C1 segment of cervical spinal cord (tissue), 14 donors: ENCODE measurements around the gene STX7.

Experiments
- DNase-seq, 14 donors: peaks; one replicate each; lab custom pipeline; 2025; lab: John Stamatoyannopoulos, UW

Gene STX7

DNA sequence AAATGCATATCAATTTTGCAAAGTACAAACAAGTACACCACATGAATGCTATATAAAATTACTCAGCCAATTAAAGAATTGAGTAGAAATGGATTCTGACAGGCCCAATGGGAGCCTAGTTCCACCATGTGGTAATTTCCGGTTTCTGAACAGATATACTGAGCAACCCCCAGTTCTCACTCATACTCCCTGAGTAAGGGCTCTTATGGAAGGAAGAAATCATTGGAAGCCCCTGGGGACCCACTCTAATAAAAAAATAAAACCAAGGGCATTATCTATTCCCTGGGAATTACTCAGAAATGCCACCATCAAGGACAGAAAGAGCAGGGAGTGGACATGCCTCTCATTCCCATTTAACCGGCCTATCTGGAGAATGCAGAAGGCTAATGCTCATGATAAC is 34.6 kb downstream of the STX7 start:
- DNase-seq, result no peak

DNA sequence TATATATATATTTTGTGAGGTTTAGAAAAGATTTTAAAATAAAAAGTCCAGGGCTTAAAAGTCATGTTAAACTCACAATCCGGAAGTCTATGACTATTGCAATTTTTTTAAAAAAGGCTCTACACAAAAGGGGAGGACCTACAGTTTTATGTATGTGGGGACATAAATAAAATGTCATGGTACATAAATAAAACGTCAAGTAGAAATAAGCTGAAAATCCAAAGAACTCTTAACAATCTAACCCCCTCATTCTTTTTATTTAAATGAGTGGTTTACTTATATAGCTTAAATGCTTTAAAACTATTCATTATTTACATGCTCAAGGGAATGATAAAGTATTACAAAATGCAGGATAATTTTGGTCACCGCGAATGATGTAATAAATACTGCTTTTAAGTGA is 36.2 kb downstream of the STX7 start:
- no peak for DNase-seq

DNA sequence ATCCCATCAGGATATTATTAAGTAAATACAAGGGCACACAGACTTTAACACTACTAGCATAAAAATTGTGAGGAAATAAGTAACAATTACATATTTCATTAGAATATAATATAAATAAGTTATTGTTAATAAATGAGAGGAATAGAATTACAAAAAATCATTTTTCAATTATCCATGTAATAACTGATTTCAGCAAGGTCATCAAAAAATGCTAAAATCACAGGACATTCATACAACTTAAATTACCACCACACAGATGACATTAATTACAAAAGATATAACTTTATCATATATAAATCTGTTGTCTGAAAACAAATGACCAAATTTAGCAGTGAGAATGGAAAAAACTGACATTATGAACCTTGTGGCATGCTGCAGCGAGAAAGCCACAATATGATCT is 37.0 kb downstream of the STX7 start:
- DNase-seq, result no peak

DNA sequence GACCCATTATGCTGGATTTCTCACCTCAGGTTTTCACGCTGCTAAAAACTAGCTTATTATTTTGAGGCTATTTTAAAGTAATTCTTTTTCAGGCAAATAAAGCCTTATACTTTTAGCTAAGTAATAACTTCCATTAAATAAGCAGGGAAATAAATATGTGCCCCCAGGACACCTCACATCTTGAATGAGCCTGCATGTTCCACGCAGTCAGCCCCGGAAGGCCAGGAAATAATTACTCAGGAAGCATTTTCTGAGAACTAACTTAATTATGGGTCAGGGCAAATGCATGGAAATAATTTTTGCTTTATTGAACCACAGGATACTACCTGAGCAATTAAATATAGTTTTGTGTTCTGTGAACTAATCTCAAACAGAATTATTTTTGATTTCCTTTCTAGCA is 41.1 kb downstream of the STX7 start:
- DNase-seq, result no peak

DNA sequence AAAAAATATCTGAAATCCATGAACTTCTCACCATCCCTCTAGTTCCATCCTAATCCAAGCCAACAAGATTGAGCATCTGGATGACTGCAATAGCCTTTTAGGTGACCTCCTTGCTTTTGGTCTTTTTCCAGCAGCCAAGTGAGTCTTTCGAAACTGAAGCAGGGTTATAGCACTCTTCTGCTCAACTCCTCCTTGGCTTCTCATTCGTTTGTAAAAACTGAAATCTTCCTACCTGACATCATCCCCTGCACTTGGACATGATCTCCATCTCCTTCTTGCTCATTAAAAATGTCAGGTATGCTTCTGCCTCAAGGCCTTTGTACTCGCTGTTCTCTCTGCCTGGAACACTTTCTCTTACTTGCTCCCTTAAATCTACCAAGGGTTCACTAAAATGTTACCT is 46.0 kb downstream of the STX7 start:
- DNase-seq, result no peak

DNA sequence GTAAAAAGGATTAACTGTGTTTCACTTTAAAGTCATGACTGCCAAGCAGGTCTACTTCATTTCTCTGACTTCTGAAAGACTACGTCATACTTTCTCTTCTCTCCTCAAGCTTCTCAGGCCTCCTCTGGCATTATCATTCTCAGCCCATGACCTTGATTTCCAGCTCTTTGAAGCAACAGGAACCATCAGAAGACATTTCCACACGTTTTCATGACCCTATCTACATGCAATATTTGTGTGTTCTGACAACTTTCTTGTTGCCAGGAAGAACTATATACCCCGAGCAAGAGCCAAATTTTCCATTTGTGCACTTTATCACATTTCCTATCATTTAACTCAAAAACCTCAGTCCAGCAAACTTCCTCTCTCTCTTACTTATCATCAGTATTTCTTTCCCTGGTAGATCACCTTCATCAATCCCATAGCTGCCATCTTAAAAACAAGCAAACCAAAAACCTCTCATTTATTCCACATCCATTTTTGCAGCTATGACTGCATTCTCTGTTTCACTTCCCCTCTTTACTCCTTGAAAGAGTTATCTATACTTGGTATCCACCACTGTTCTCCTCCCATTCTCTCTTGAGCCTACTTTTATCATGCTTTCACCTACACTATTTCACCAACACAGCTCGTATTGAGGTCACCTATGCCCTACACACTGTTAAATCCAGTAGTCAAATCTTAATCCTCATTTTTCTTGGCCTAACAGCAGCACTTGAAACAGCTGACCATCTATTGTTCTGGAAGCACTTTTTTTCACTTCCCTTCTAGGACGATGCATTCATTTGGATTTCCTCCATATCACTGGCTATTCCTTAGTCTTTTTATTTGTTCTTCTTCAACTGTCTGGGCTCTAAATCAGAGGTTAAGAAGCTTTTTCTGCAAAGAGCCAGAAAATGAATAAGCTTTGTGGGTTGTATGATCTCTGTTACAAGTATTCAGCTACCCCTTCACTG is 47.1 kb downstream of the STX7 start:
- no peak for DNase-seq

DNA sequence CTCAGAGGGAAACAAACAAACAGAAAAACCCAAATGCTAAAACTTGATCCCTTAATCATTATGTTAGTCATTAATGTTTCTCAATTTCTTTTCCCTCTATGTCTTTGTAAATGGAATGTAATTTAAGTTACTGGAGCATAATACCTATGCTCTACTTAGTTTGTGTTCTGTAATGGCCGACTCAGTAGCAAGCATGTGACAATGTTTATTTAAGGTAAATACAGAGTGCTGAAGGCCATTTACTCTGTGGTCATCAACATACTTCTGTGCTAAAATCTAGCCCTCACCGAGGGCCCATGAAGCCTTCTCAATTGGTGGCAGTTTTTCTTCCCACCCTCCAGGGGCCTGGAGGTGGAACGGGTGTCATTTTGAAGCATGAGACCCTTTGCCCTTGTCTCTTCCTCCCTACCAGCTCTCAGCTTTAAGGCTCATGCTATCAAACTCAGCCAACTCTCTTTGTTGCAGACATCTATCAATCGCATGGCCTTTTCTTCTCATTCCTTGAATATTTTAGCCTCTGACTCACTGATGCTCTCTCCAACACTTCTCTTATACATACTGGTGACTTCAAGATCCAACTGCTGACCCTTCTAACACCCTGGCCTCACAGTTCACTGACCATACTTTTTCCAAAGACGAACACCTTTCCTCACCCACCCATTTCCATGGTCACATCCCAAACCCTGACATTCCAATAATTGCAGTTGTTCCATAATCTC is 48.2 kb downstream of the STX7 start:
- DNase-seq, result no peak

DNA sequence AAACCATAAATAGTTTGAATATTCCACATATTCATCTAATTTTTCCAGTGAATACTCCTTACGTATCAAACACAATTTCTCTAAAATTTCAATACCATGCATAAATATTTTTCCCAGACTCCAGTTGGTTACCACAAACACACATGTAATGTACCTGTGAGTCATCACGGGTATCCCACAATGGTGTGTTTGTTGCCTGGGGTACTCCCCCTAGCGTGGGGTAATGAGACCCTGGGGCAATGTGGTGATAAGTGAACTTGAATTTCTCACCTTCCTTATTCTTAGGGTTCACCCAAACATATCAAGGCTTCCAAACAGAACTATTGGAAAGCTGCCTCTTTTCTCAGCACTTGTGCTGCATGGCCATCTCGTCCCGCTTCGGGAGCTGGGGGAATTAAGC is 51.0 kb downstream of the STX7 start:
- DNase-seq, result no peak

DNA sequence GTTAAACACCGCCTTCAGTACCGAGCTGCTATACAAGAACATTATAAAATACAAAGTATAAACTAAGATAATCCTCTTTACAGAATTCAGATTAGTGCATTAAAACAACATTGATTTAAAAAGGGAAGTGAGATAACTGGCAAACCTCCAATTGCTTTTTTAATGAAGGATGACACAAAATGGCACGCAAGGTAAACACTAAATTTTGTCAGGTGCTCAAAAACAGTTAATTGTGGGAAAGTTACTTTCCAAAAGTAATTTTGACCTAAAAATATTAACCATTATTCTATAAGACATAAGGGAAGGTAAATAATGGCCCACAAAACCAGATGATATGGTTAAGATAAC is 53.3 kb downstream of the STX7 start:
- DNase-seq, result no peak

DNA sequence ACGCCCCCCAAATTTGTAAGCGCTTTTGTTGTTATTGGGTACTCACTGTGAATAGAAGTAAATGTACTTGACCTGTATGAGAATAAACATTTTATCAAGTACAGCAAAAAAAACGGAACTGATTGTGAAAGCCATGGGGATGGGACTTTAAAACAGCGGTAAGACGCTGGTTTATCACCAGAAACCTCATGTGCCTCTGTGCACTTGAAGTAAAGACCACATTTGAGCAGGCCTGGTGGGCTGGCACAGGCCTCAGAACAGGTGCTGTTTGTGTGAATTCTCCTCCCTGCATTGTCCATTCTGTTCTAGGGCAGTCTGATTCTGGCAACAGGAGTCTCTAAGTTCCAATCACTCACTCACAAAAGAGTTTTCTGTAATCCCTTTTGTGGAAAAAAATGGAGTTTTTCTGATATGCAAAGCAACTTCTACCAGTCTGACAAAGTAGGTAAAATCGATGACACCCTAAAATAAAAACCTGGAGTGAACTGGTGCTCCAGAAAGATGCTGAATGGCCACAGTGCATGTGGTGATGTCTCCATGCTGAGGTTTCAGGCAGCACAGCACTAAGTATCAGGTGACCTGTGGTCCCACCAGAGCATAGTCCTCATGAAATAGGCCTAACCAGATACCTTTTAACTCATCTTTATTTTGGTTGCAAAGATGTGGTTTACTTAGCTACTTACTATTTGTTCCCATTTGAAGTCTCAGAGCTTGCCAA is 53.9 kb downstream of the STX7 start:
- DNase-seq, result no peak

DNA sequence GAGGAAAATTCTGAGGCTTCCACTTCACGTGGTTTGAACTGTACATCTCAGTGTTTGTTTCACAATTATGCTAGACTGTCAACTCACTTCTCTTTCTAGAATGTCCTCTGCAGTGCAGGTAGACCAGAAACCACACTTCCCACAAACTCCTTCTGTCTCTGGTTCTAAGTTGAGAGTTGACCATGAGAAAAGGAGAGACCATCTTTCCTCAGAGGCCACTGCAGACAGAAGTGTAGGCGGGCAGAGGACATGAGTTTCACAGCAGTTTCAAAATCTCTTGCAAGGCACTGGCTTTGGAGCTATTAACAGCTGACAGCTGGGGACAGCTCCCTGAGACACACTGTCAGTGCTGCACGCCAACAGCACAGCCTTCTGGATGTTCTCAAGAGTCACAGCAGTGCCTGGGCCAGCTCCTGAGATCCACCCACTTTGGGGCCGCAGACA is 56.2 kb downstream of the STX7 start:
- no peak for DNase-seq

DNA sequence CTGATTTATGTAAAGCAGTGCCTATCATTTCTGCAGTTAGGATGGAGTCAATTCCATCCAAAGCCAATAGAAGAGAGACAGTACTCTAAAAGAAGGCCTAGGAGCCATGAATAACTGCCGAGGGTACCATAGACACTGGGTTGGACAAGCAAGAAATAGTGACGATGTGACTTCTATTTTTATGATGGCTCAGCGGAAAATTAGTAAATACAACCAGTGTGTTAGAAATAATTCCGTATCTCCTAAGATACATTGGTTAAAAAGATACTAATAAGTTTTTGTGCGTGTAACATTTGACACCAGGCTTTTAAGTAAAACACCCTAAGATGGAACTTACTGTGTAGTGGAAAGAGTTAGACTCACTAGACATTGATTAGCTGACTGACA is 66.1 kb downstream of the STX7 start:
- no peak for DNase-seq

DNA sequence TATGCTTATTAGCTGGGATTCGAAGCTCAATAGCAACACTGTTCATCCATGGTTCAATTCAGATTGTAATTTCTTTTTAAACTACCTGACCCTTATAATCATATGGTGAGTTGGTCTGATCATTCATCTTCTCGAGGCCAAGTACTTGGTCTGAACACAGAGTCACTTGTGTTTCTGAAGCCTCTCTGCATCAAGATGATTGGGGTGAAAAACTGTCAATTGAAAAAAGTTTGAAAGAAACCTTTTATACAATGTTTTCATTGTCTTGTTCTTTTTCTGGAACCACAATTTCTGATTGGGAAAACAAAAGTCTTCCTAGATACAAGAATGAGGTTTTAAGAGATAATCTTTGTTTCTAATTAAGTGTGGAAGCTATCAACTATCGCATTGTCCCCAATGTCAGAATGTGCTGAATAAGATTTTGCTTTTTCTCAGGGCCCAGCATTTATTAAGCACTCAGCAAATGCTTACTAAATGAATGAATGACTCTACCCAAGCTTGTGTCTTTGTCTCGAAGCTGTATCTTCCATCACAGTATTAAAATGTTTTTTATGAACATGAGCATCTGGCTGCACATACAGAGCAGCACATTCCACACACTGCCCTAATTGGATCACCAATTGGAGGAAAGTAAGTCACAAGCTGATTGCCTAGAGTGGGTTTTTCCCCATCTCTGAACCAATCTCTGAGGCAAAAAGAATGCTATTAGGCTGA is 66.6 kb downstream of the STX7 start:
- no peak for DNase-seq

DNA sequence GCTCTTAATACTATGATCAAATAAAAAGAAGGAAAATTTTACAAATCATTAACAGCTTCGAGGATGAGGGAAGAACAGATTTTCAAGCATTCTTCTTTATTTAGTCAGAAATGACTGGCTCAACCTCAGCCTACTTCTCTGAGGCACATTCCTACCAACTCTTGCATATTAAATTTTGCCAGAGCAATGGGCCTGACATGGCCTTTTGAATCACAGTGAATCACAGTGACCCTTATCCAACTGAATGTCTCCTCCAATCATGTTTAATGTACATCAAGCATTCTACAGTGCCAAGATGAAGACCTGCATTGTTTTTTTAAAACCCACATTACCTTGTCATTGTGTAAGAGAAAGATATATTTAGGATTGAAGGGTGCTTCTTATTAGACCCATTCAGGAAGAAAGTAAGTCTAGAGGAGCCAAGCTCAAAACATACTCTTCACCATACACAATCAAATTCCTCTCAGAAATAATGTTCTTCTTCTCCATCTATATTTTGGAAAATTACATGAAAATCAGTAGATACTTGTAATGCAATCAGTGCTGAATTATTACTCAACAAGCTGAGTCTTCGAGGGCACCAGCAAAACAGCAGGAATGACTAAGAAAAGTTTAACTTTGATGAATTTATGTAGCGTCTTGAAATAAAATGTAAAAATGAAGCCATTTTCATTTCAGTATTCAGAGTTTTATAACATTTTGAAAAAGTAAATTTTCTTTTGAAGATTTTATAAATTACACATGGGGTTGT is 67.5 kb downstream of the STX7 start:
- DNase-seq, result no peak

DNA sequence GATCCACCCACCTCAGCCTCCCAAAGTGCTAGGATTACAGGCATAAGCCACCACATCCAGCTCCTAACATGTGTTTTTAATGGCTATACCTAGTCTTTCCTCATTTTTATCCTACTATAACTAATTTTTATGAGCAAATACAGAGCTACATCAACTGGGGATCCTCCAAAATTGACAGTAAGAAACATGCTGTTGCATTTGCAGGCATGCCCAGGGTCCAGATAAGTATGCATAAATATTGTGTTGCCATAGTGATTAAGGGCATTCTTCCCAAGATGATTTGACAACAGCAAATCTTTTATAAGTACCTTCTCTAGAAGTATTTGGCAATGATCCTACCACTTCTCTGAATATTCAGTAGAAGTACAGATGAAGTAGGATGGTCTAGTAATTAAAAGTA is 69.7 kb downstream of the STX7 start:
- DNase-seq, result no peak

DNA sequence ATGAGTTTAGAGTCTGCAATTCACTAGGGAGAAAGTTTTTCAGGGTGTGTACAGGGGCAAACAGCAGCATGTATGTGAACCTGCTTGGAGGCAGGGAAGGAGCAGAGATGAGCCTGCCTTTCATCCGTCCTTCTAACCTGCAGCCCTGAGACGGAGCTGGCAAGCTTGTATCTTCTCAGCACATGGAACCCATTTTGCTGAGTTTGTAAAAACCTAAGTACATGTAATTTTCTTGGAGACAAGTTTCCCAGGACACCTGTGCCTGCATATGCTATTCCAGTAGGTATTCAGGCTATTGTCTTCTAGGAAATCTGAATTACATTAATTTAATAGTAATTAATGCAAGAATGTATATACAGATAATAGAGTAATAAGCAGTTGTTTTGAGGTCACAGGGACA is 82.8 kb downstream of the STX7 start:
- no peak for DNase-seq

DNA sequence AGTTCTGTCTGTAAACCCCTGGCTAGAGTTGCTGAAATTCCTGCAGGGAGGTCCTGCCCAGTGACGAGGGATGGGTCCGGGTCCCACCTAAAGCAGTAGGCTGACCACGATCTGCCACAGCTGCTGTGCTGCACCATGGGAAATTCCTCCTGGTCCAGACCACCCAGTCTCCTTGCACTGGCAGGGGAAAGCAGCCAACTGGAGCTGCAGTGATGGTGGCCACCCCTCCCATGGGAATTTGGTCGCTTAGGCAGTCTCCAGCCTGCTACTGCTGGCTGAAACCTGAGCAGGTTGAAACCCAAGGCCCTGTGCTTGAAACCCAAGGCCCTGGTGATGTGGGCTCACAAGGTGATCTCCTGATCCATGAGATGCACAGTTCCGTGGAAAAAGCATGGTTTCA is 87.7 kb downstream of the STX7 start:
- no peak for DNase-seq

DNA sequence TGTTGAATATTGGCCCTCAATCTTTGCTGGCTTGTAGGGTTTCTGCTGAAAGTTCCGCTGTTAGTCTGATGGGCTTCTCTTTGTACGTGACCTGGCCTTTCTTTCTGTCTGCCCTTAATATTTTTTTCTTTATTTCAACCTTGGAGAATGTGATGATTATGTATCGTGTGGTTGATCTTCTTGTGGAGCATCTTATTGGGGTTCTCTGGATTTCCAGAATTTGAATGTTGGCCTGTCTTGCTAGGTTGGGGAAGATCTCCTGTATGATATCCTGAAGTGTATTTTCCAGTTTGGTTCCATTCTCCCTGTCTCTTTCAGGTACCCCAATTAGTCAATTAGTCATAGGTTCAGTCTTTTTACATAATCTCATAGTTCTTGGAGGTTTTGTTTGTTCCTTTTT is 89.1 kb downstream of the STX7 start:
- DNase-seq, result no peak

DNA sequence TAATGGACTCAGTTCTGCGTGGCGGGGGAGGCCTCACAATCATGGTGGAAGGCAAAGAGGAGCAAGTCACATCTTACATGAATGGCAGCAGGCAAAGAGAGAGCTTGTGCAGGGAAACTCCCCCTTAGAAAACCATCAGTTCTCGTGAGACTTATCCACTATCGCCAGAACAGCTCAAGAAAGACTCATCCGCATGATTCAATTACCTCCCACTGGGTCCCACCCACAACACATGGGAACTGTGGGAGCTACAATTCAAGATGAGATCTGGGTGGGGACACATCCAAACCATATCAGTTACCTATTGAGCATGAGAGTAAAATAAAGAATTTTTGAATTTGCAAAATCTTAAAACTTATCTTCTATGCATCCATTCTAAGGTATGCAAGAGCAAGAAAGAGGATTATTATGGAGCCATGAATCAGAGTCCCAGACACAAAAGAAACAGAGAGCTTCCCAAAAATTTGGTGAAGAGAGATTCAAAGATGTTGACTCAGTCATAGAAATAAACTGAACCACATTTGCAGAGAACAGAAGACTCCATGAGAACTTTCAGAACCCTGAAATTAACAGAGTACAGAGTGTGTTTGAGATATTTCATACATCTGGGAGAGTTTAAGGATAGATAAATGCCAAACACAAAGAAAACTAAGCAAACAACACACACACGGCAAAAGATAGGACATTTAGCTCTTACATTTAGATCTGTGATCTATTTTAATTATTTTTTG is 94.5 kb downstream of the STX7 start:
- DNase-seq, result no peak

DNA sequence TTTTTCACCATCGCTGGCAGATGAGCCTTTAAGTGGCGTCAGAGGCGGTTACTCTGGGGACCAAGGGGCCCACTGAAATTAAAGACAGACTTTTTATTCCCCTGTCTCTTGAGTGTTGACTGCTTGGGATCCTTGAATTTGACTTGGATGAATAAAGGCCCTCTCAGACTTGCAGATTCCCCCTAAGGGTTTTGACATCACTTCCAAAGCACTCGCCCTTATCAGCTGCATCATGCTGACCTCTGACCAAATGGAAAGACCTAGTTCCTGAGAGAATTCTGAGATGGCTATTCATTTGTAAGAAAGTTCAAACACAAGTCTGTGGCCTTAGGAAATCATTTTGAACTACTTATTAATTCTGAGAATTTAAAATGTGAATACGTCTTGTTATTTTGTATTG is 98.2 kb downstream of the STX7 start:
- no peak for DNase-seq
